NCI-H2227 treated with DMSO at 0.1 percent for 48 hours (cell line): ENCODE results near the gene ELP5.
"Not testable (repeated sequence)": the region's sequence is repeated elsewhere in the genome, so short reads cannot be mapped to it uniquely, and the experiment has no call there.

Source experiments
- DNase-seq: peaks from one replicate; lab custom pipeline; 2025; lab: John Stamatoyannopoulos, UW

Gene ELP5

GRCh38 chr17:7236808-7237207, 15.2 kb upstream of the ELP5 start:
- DNase-seq = no peak

DNA sequence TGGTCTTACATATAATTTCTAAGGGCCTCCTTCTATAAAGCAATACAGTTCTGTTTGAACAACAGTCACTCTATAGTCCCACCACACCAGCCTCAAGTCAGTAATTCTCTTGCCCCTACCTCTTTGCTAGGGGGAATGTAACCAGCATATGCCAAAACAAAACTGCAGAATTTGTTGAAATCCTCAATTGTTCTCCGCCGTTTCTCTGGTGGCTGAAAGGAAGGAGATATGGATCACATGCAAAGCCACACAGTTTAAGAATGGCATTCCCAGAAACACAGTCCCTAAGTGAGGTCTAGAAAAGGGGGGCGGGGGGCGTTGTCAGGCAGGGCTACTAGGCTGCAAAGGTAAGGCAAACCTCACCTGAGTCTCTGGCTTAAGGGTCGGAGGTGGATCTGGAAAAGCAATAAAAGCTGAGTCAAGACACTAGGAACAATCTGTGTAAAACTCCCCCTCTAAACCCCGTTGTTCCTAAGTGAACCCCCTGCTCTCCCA, 14.7 kb upstream of the ELP5 start:
- no peak for DNase-seq

DNA sequence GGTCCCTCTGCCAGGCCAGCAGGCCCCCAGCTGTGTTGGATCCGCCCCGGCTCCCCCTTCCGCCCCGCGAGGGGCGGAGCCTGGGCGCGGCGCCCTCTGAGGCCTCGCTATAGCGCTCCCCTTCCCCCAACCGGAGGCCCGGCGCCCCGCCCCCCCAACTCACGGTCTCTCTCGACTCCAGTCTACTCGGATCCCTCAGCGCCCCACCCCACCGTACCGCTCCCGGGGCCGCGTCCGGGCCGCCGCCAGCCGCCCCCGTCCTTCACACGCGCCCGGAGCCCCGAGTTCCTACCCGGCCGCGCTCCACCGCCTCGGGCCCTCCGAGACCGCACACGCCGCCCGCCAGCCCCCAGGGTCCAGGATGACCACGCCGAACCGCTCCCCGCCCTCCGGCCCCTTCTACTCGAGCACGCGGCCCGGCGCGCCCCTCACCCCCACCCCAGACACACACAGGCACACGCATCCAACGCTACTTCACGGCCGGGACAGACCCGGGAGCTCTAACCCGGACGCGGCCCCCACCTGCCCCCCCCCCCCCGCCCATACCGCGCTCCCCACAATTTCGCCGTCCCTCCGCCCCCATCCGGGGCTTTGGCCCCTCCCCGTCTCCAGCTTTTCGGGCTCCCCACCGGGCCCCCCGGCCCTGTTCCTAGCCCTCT, 14.1 kb upstream of the ELP5 start:
- peak; percentile 20 for DNase-seq

- DNase-seq = no peak
Measured at GRCh38 chr17:7238420-7239090, 13.5 kb upstream of the ELP5 start.

GRCh38 chr17:7239091-7240027, 12.7 kb upstream of the ELP5 start, which contains the start of gene PHF23:
Gene PHF23, minus strand, starts transcription at chr17:7239457. Its CDS starts 178 bp downstream, at chr17:7239279.
- peak; percentile 94 for DNase-seq

DNA sequence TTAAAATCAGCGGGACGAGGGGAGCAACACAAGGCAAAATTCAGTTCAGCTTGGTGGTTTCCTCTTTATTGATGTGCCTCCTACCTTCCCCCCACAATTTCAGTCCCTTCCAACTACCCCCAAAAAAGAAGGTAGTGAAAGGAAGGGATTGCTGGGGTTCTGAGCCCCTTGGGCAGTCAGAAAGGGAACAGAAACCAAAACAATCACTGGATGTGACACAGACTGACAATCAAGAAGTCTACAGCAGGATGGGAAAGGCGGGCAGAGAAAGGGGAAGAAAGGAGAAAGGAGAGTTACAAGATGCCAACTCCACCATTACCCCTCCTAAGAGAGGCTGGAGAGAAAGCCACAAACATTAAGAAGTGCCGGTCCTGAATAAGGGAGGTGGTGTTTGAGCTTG, 11.6 kb upstream of the ELP5 start:
- DNase-seq = no peak

DNA sequence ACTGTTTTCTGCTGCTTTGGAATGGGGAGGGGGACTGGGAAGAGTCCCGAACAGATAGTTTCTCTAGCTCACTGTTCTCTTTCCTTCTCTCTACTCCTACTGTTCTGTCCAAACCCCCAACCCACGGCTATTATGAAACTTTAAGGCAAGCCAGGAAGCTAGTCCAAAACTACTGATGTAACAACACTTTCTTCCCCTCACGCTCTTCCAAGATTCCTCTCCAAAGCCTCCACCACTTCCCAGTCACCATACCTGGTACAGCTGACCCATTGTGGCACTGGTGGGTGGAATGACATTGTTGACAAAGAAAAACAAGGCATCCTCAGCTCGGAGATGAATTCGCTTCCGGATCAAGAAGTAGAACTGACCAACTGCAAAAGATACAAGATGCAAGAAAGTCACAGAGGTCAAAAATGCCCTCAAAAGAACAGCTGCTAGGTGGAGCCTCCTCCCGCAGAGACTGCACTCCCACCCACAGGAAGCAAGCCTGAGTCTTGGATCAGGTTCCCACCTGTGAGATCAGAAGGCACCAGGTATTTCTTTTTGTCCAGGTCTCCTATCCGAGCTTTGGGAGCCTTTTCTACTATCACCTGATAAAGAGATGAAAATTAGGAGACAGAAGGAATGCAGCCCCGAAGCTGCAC, 10.8 kb upstream of the ELP5 start:
- no peak for DNase-seq

DNA sequence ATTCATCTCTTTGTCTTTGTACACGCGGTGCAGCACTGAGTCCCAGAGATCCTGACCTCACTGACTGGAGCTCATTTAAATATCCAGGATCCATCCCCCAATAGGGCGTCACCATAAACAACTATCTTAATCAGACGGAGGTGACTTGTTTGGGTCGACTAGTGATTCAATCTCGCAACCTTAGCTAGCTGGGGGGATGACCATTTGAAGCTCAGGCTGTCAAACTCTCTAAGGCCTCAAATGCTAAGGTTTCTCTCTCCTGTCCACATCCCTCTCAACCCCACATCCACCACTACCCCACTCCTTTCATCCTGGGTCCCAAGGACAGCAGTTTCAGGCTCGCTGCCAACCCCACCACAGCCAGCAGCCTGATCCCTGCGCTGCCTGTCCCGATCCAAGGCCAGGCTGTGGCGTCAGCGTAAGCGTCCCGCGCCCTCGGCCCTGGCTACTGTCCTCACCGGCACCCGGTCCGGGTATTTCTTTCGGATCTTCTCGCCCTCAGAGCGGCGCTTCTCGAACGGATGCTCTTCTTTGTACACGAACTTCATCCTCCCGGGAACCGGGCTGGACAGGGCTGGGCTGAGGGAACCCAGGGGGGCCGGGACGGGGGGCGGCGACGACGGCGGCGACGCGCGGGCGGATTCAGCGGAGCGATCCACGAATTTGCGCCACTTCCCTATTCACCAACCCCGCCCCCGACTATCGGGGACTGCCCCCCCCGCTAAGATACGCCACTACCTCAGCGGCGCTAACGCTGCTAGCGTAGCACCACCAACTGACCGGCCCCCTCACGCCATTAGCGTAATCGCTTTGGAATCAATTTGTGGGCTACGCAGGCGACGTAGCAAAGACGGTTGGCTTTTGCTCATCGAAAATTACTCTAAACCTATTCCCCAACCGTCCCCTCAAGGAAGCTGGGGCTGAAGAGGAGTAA, 10.0 kb upstream of the ELP5 start, which contains the start of gene GABARAP:
TSS of gene GABARAP (minus strand) at position 667 of the 934 bp plus-strand sequence. CDS start at position 548, 119 bp downstream.
- peak; percentile 89 for DNase-seq

DNA sequence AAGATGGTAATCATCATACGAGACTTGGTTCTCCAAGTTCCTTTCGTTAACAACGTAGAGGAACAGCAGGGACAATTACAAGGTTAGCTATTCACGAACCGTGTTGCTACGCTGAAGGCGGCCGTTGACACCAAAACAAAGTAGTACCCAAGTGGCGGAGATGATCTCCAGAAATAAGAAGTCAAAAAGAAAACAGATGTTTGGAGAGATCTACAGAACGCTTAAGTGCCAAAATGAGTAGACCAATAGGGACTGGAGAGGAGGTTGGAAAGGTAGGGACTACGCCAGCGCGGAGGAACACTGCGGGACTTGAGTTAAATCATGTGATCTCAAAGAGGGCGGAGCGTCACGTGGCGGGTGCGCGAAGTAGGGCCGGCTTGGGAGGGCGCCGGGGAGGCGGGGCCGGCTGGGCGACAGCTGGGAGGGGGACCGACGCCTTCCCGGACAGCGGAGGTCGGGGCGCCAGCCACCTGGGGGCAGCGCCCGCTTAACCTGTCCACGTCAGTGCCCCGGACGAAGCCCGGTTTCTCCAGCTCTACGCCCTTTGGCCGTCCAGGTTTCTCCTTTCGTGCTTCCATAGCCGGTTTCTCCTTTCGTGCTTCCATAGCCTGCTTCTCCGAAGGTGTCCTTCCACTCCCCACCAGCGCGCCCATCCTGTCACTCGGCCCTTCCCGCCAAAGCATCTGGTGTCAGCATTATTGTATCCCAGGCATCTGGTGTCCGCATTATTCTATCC, 9.1 kb upstream of the ELP5 start:
- DNase-seq = peak; percentile 90

DNA sequence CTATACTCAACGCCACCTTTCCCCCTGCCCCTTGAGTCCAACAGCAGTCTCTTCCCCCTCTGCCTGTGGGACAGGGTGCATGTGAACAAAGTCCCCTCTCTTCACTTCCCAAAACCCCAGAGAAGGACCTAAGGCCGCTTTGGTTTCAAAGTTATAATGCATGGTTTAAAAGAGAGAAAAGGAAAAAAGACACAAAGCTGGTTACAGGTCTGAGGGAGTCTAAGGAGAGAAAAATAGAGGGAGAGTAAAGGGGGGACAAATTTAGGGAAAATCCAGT, 8.6 kb upstream of the ELP5 start:
- no peak for DNase-seq

GRCh38 chr17:7243838-7244237, 8.2 kb upstream of the ELP5 start:
- DNase-seq = not testable (repeated sequence)

GRCh38 chr17:7246779-7247178, 5.2 kb upstream of the ELP5 start:
- DNase-seq = no peak

GRCh38 chr17:7248796-7249195, 3.2 kb upstream of the ELP5 start:
- DNase-seq = no peak

- DNase-seq = no peak
Measured at GRCh38 chr17:7249214-7249613, 2.8 kb upstream of the ELP5 start.

DNA sequence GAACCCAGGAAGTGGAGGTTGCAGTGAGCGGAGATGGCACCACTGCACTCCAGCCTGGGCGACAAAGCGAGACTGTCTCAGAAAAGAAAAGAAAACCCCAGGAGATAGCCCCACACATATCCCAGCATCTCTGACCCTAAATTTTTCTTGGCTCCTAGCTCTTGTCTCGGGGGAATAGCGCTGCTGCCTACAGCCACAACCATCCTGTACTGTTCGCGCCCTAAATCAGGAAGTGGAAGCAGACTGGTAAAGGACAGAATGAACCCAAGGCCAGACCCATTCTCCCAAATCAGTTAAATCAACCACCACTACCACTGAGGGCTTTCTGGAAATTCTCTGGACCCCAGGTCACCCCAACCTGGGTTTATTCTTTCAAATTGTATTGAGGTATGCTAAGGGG, 2.2 kb upstream of the ELP5 start:
- DNase-seq = no peak

- no peak for DNase-seq
Measured at GRCh38 chr17:7250695-7251627, 1.1 kb upstream of the ELP5 start.

DNA sequence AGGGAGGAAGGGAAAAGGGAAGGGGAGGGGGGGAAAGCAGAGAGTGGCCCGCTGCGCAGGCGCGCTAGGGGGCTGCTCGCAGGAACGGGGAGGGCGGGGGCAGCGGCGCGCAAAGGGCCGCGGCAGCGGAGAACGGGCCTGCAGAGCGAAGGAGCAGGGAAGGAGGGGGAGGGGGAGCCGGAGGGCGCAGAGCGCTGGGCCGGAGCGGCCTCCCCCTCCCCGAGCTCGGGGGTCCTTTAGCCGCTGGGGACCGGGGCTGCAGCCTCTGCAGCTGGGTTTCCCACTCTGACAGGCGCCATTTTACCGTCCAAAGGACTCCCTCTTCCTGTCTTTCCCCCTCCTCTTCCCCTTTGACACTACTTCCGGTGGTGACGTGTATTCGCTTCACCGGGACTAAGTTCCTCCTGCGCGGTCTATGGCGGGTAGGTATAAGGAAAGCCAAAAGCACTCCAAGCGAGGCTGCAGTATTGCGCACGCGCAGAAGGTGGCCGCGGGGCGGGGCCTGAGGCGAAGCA, 297 bp upstream of the ELP5 start, which contains the start of gene CTDNEP1:
TSS of gene CTDNEP1 (minus strand) at position 74 of the 515 bp plus-strand sequence. CDS start 438 bp downstream, outside the sequence.
- DNase-seq = peak; percentile 97

DNA sequence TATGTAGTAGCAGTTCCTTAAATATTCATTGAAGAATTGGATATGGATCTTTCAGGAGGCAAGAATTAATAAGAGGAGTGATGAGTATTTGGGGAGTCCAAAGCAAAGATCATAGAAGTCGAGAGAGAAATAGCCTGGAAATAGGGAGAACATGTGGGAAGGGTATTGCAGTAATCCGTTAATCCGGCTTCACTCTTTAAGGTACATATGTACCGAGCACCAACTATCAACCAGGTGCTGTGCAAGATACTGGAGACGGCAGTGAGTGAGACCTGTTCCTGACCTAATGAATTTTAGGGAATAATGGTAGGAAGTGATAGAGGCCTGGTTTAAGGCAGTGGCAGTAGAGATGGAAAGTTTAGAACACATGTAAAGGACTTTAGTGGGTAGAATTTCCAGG, 1.1 kb downstream of the ELP5 start:
- DNase-seq = no peak

DNA sequence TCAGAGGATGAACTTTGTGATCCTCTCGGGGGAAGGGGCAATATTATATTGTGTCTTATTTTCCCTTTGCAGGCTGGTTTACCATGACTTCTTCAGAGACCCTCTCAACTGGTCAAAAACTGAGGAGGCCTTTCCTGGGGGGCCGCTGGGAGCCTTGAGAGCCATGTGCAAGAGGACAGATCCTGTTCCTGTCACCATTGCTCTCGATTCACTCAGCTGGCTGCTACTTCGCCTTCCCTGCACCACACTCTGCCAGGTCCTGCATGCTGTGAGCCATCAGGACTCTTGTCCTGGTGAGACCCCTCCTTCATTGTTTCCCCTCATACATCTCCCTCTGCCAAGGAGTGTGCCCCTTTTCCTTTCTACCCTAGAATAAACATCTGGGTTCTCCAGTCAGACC, 2.5 kb downstream of the ELP5 start:
- no peak for DNase-seq
